Breast epithelium (tissue), 3 donors: ENCODE results near the gene ADAM8.

Source experiments
- POLR2A ChIP-seq: fragments of 450-650 bp; IDR thresholded peaks from one replicate; pipeline ENCODE4 v1.6.1; 2016; ENCODE audit warnings: antibody characterized with exemption, mild to moderate bottlenecking, moderate library complexity
- POLR2AphosphoS5 ChIP-seq, 3 donors: sonication (generic); formaldehyde crosslinking; IDR thresholded peaks; one replicate each; pipeline ENCODE4 v1.6.1; 2017; ENCODE audit warnings: antibody characterized with exemption in 3 of 3
- TF ChIP-seq, protein P1 (sequence below), 3 donors: fragments of 450-650 bp; IDR thresholded peaks; one replicate each; pipeline ENCODE4 v1.5.1; 2016 to 2017; ENCODE audit warnings: antibody characterized with exemption in 3 of 3, mild to moderate bottlenecking in 3 of 3, moderate library complexity in 3 of 3

DNA sequence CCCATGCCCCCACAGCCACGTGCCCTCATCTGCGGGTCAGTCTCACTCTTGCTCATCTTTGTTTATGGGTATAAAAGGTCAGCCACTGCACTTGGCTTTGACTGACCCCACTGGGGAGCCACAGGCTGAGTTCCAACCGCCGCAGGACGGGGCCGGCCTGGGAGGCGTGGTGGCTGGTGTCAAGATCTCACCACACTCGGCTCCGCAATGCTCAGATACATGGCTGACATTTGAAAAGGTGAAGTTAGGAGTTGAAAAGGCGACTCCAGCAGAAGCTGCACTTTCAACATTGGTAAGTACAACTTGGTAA lies 17.1 kb upstream of the ADAM8 start:
- TF ChIP-seq, protein P1, sequence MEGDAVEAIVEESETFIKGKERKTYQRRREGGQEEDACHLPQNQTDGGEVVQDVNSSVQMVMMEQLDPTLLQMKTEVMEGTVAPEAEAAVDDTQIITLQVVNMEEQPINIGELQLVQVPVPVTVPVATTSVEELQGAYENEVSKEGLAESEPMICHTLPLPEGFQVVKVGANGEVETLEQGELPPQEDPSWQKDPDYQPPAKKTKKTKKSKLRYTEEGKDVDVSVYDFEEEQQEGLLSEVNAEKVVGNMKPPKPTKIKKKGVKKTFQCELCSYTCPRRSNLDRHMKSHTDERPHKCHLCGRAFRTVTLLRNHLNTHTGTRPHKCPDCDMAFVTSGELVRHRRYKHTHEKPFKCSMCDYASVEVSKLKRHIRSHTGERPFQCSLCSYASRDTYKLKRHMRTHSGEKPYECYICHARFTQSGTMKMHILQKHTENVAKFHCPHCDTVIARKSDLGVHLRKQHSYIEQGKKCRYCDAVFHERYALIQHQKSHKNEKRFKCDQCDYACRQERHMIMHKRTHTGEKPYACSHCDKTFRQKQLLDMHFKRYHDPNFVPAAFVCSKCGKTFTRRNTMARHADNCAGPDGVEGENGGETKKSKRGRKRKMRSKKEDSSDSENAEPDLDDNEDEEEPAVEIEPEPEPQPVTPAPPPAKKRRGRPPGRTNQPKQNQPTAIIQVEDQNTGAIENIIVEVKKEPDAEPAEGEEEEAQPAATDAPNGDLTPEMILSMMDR (IDR thresholded peaks at IDR 0.05): no peak
- TF ChIP-seq POLR2AphosphoS5 (IDR thresholded peaks at IDR 0.05) (no peak), POLR2A (no peak)
